A204.1 (cell line): Measurements from ENCODE around the gene TACR1.
"Not testable (repeated sequence)": the region's sequence is repeated elsewhere in the genome, so short reads cannot be mapped to it uniquely, and the experiment has no call there.

Experiments
- FAIRE-seq: peaks from 2 replicates; lab custom pipeline; 2012; peaks lifted over from hg19 to GRCh38; lab: Jason Lieb, UNC

TACR1 gene

DNA sequence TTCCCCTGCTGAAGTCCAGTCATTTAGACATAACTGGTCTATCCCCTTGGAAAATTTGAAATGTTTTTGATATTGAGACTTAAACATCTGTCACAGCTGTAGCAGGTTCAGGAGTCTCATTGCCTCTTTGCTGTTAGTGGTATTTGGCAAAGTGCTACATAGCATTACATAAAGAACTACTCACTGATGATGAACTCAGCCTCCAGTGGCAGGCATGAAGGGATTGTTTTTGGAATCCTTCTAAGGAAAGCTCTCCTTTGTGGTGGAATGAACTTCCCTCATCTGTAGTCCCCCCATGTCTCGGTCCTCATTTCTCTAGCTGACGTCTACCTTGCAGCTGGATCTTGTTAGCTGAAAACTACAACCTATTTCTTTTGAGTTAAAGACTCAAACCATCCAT is 111.6 kb downstream of the TACR1 start:
- no peak for FAIRE-seq

GRCh38 chr2:75079575-75079974 is 119.7 kb downstream of the TACR1 start:
- no peak for FAIRE-seq

GRCh38 chr2:75077909-75078308 is 121.4 kb downstream of the TACR1 start:
- no peak for FAIRE-seq

DNA sequence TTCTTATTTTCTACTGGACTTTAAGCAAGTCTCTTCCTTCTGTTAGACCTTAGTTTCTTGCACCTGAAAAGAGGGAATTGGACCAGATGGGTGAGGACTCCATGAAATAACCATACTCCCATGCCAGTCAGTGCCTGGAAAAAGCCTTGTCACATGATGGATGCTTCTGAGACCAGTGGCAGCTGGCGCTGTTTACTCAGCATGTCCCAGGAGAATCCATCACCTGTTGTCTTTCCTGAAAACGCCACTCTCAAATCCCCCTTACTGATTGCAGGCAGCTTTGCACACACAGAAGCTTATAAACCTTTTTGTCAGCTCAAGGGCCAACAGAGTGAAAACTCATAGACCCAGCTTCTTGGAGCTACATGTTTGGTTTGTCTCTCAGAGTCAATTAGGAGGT is 123.2 kb downstream of the TACR1 start:
- no peak for FAIRE-seq

- no peak for FAIRE-seq
These were observed 124.6 kb downstream of the TACR1 start for GRCh38 chr2:75074708-75075107.

DNA sequence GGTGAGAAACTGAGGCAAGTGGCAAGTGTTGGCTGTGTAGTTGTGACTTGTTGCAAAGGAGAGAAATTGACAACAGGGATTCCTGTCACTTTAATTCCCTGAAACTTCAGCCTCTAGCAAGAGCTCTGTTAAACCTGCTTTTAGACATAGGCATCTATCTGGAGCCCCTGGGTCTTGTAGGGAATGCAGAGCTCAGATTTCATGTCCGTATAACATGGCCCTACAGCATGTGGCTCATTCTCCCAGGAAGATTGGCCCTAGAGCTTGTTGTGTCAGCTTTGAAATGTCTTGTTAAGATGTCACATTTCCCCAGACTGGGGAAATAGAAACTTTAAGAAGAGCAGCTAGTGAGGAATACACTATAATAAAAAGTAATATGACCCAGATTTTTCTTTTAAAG is 125.1 kb downstream of the TACR1 start:
- no peak for FAIRE-seq

- FAIRE-seq = no peak
These were observed 127.6 kb downstream of the TACR1 start for GRCh38 chr2:75071766-75072165.

DNA sequence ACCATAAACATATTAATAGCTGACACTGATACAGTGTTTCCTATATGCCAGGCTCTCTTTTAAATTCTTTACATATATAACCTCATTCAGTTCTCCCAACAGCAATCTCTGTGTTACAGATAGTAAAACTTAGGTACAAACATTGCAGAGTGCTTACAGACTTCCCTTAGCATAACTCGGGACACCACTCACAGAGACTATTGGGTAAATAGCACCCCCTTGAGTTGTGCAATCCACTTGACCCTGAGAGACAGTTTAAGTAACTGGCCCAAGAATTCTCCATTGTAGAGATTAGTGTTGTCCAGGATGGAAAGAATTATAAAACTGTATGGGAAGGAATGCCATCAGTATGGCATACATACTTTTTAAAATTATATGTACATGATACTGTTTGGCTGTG is 130.8 kb downstream of the TACR1 start:
- no peak for FAIRE-seq

DNA sequence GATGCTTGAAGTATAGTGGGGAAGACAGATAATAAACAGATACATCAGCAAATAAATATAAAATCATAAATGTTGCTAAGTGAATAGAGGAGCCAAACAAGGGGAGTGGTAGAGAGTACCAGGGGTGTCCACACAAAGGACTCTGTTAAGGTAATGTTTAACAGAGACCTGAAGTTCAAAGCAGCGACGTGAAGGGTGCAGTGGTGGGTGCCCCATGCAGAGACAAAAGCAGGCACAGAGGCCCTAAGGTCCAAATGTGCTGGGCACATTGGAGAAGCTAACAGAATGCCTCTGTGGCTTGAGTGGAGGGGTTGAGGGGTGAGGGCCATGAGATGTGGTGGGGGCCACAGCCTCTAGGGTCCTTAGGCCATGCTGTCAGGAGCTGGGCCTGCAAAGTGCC is 131.8 kb downstream of the TACR1 start:
- no peak for FAIRE-seq

DNA sequence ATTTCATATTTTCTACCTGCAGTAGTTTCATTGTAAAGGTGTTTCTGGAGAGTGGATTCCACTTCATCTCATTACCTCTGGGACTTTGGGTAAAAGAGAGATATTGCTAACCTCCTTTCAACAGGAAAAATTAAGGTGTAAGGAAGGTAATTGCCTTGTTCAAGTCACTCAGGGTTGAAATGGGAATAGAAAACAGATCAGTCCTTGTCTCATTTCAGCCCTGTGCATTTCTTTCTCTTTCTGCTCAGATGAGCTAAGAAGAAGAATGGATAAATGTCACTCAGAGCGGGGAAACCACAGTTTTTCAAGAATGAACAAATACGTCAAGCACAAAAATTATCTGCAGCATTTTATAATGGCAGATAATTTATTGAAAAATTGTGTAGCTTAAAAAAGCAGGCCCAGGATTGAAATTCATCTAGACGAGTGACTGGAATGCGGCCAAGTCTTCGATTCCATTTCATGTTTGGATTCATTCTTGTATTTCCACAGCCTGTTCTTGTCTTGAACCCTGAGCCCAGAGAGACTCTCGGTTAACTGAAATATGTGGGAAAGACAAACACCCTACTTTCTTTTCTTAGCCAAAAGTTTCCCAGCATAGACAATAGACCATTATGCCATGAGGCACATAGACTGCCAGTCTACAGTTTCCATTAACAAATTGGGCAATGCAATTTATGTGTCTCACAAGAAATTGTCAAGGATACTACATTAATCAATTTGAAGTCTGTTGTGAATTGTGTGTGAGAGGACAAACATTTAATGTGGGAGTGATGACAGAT is 133.0 kb downstream of the TACR1 start:
- no peak for FAIRE-seq

DNA sequence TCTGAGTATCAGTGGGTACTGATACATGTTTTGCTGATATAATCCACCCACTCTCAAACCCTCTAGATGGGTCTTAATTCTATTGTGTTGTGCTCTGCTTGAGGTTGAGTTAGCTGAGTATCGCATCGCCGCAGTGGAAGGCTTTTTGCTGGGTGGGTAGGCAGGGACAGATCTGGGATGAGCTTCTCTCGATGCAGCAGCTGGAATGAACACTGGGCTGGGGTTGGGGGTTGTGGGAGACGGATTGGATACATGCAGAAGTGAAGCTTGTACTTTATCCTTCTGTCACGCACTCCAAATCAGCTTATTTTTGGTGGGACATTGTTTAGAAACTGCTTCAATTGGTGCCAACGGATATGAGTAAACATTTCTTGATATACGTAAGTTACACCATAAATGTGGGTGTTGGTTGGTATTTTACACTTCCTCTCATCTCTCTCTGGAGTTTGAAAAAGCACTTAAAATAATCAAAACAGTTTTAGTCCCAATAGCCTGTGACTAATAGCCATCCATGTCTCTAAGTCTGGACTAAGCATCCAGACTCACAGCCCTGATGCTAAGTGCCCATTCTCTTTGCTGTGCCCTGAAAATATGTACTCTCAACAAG is 133.8 kb downstream of the TACR1 start:
- no peak for FAIRE-seq

- no peak for FAIRE-seq
These were observed 134.5 kb downstream of the TACR1 start for GRCh38 chr2:75064691-75065396.

DNA sequence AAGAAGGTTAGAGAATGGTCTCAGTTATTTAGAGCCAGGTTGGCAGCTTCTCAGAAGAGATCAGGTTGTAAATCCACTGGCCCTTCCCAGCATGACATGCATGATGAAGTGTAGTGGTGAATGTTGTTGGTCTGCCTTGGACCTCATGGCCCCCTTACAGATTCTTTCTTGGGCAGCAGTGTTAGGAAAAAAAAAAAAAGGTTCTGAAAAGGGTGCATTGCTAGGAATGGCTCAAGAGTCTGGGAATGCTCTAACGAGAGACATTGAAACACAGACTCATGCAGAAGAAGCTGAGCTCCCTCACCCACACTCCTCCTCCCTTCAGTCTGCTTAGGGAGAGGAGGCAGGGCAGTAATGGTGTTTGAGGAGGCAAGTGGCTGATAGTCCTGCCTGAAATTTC is 135.4 kb downstream of the TACR1 start:
- FAIRE-seq = no peak

- no peak for FAIRE-seq
These were observed 140.9 kb downstream of the TACR1 start for GRCh38 chr2:75058427-75058826.

DNA sequence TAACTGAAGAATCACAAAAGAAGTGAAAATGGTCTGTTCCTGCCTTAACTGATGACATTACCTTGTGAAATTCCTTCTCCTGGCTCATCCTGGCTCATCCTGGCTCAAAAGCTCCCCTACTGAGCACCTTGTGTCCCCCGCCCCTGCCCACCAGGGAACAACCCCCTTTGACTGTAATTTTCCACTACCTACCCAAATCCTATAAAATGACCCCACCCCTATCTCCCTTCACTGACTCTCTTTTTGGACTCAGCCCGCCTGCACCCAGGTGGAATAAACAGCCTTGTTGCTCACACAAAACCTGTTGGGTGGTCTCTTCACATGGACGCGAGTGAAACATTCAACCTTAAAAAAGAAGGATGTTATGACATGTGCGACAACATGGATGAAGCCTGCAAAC is 142.2 kb downstream of the TACR1 start:
- FAIRE-seq = not testable (repeated sequence)

DNA sequence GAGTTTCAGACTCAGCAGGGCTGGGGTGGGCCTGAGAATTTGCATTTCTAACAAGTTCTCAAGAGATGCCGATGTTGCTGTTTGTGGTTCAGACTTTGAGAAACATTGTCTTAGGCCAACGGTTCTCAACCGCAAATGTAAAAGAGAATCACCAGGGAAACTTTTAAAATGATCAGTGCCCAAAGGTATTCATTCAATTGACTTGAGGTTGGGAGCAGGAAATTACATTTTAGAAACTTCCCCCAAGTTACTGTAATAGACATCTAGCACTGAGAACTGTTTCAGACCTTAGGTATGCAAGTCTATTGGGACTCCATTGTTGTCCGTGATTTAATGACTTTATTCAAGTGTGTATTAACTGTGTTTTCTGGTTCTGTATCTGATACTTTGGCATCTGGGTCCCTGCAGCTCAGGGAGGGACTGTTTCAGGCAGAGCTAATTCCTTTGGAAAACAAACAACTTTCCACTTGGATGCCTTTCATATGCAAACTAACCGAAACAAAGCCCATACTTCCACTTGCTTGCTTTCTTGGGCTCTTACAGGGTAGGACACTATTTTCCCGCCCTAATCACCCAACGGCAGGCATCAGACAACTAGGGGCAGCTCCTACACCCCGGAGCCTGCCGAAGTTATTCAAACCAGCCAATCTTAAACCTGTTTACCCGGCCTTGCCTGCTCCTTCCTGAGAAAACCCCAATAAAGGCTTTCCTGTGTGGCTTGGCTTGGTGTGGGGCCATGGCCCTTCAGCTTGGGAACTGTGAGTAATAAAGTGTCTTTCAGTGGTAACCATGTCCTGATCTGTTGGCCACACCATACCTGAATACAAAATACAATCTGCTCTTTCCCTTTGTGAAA is 143.3 kb downstream of the TACR1 start:
- no peak for FAIRE-seq

- no peak for FAIRE-seq
These were observed 144.0 kb downstream of the TACR1 start for GRCh38 chr2:75055142-75055819.

DNA sequence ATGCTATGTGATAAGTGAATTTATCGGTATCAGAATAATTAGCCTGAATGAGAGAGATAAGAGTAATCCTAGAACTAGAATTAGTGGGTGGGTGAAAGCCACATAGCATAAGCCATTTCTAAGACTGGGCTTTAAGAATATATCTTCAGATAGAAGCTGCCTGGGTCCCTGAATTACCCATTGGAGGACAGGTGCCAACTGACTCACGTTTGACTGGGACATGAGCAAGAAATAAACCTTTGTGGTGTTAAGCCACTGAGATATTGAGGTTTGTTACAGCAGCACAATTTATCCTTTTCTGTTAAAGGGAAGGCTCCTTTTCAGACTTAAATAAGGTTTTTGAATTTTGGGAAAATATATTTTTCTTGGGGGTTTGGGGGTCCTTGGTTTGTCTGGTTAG is 145.0 kb downstream of the TACR1 start:
- FAIRE-seq = no peak

- no peak for FAIRE-seq
These were observed 145.7 kb downstream of the TACR1 start for GRCh38 chr2:75053484-75054112.

- no peak for FAIRE-seq
These were observed 151.2 kb downstream of the TACR1 start for GRCh38 chr2:75047992-75048625.
